Endothelial cell (in vitro differentiated cells): ENCODE results near the gene BORCS8. TPM values are rescaled to one million over a fixed set of nuclear protein-coding genes. Genes with fewer than 3 reads are reported as not detected.

Source experiments
- DNase-seq: peaks from one replicate; pipeline ENCODE4 v3.0.0; 2021; ENCODE audit warnings: low spot score
- H3K27ac Mint-ChIP-seq: one replicate; pipeline ENCODE4 v1.8.0; 2021; ENCODE audit warnings: mixed read lengths, inconsistent platforms; ENCODE audit not compliant: unreplicated experiment
- H3K27me3 Mint-ChIP-seq: one replicate; pipeline ENCODE4 v1.8.0; 2021; ENCODE audit warnings: mild to moderate bottlenecking, moderate library complexity, mixed read lengths, inconsistent platforms; ENCODE audit not compliant: unreplicated experiment
- H3K36me3 Mint-ChIP-seq: one replicate; pipeline ENCODE4 v1.8.0; 2021; ENCODE audit warnings: mild to moderate bottlenecking, low read depth, mixed read lengths, inconsistent platforms; ENCODE audit not compliant: unreplicated experiment
- H3K4me1 Mint-ChIP-seq: one replicate; pipeline ENCODE4 v1.8.0; 2021; ENCODE audit warnings: mild to moderate bottlenecking, mixed read lengths, inconsistent platforms; ENCODE audit not compliant: unreplicated experiment
- H3K4me3 Mint-ChIP-seq: one replicate; pipeline ENCODE4 v1.8.0; 2021; ENCODE audit warnings: mild to moderate bottlenecking, mixed read lengths, inconsistent platforms; ENCODE audit not compliant: unreplicated experiment
- H3K9me3 Mint-ChIP-seq: one replicate; pipeline ENCODE4 v1.8.0; 2021; ENCODE audit warnings: mixed read lengths, inconsistent platforms; ENCODE audit not compliant: unreplicated experiment
- total RNA-seq: library from RNA; stranded (reverse); fragmentation: NEBNext Ultra II Directional; extraction: Animal tissue kit (Norgen Biotek cat#: 25700); gene quantifications from one replicate; pipeline ENCODE4 v1.2.1, GENCODE V29; 2021; ENCODE audit not compliant: unreplicated experiment
- TF ChIP-seq, protein P1 (sequence below): fragments of 200-600 bp; sonication (generic); IDR thresholded peaks from one replicate; pipeline ENCODE4 v1.5.0; 2021; ENCODE audit warnings: antibody characterized with exemption; ENCODE audit not compliant: unreplicated experiment

The BORCS8 gene
- total RNA-seq, 1 donor from 2014 or later, result 31.3 TPM

DNA sequence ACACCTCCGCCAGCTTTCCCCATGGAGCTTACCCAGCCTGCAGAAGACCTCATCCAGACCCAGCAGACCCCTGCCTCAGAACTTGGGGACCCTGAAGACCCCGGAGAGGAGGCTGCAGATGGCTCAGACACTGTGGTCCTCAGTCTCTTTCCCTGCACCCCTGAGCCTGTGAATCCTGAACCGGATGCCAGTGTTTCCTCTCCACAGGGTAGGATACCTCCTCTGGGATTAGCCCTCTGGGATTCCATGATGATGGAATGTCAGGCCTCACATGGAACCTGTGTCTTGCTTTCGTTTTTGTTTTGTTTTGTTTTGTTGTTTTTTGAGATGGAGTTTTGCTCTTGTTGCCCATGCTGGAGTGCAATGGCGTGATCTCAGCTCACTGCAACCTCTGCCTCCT lies 2.0 kb upstream of the BORCS8 start:
- Mint-ChIP-seq H3K27me3 (peaks cover 14% of the 10 kb centered on the region), H3K4me3 (peak overlapping the region; percentile 97), H3K9me3 (no peaks in the 10 kb centered on the region), H3K36me3 (peaks cover 21% of the 10 kb centered on the region), H3K4me1 (peaks cover 24% of the 10 kb centered on the region), H3K27ac (peak overlapping the region; percentile 32)
- TF ChIP-seq, protein P1, sequence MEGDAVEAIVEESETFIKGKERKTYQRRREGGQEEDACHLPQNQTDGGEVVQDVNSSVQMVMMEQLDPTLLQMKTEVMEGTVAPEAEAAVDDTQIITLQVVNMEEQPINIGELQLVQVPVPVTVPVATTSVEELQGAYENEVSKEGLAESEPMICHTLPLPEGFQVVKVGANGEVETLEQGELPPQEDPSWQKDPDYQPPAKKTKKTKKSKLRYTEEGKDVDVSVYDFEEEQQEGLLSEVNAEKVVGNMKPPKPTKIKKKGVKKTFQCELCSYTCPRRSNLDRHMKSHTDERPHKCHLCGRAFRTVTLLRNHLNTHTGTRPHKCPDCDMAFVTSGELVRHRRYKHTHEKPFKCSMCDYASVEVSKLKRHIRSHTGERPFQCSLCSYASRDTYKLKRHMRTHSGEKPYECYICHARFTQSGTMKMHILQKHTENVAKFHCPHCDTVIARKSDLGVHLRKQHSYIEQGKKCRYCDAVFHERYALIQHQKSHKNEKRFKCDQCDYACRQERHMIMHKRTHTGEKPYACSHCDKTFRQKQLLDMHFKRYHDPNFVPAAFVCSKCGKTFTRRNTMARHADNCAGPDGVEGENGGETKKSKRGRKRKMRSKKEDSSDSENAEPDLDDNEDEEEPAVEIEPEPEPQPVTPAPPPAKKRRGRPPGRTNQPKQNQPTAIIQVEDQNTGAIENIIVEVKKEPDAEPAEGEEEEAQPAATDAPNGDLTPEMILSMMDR, result no peak
- no peak for DNase-seq

DNA sequence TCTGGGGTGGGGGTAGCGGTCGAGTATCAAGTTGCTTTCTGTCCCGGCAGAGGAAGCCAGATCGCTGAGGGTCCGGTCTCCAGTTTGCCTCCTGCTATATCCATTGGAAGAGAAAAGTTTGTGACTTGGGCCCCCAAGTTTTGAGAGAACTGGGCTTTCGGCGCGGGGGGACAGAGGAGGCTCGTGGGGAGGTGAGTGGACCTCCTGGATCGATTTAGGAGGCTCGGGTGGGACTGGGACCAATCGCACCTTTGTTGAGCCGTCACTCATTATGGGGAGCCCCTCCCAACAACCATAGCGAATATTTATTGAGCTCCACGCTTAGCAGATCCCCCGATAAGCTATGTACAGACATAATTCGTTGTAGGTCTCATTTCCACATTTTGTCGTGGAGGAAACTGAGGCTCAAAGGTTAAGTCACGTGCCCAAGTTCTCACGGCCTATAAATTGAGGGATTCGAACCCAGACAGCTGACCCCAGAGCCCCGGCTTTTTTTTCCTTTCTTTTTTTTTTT lies 1.0 kb upstream of the BORCS8 start:
- Mint-ChIP-seq H3K9me3 (no peaks in the 10 kb centered on the region), H3K4me1 (peaks cover 24% of the 10 kb centered on the region), H3K27ac (peak overlapping the region; percentile 94), H3K27me3 (peaks cover 14% of the 10 kb centered on the region), H3K36me3 (peaks cover 14% of the 10 kb centered on the region), H3K4me3 (peak overlapping the region; percentile 97)
- TF ChIP-seq, protein P1, result no peak
- DNase-seq, result no peak

DNA sequence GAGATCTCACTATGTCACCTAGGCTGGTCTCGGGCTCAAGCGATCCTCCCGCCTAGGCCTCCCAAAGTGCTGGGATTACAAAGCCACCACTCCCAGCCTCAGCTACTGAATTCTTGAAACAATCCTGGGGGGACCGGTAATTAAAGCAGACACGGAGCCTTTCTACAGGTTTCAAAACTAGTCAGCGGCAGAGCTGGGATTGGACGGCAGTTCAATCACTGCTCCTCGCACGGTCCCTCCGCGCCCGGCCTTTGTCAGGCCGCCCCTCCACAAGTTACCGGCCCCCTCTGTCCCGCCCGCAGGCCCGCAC lies 229 bp downstream of the BORCS8 start:
- H3K4me3 Mint-ChIP-seq, result peak overlapping the region; percentile 97
- no peak for DNase-seq
- H3K4me1 Mint-ChIP-seq, result peaks cover 24% of the 10 kb centered on the region
- peaks cover 10% of the 10 kb centered on the region for H3K36me3 Mint-ChIP-seq
- peaks cover 14% of the 10 kb centered on the region for H3K27me3 Mint-ChIP-seq
- peak overlapping the region; percentile 97 for H3K27ac Mint-ChIP-seq
- no peaks in the 10 kb centered on the region for H3K9me3 Mint-ChIP-seq
- TF ChIP-seq, protein P1, result no peak

DNA sequence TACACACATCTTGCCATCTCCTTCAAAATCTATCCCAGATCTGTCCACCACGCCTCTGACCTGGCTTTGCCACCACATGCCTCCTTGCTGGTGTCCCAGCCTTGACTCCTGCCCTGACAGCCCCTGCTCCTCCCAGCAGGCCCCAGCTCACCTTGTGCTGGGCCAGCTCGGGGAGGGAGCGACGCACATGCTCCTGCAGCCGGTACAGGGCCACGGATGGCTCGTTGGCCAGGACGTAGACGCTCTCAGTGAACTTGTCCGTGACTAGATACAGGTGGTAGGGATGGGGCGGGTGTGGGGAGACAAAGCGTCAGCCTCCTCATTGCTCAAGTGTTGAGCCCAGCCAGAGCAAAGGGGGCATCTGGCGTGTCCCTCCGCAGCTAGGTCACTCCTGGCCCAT lies 5.2 kb downstream of the BORCS8 start:
- Mint-ChIP-seq H3K36me3 (peaks cover 23% of the 10 kb centered on the region), H3K27ac (no peak overlapping the region), H3K27me3 (peaks cover 14% of the 10 kb centered on the region), H3K9me3 (no peaks in the 10 kb centered on the region), H3K4me1 (peaks cover 11% of the 10 kb centered on the region), H3K4me3 (no peak overlapping the region)
- DNase-seq, result no peak
- TF ChIP-seq, protein P1, result no peak

DNA sequence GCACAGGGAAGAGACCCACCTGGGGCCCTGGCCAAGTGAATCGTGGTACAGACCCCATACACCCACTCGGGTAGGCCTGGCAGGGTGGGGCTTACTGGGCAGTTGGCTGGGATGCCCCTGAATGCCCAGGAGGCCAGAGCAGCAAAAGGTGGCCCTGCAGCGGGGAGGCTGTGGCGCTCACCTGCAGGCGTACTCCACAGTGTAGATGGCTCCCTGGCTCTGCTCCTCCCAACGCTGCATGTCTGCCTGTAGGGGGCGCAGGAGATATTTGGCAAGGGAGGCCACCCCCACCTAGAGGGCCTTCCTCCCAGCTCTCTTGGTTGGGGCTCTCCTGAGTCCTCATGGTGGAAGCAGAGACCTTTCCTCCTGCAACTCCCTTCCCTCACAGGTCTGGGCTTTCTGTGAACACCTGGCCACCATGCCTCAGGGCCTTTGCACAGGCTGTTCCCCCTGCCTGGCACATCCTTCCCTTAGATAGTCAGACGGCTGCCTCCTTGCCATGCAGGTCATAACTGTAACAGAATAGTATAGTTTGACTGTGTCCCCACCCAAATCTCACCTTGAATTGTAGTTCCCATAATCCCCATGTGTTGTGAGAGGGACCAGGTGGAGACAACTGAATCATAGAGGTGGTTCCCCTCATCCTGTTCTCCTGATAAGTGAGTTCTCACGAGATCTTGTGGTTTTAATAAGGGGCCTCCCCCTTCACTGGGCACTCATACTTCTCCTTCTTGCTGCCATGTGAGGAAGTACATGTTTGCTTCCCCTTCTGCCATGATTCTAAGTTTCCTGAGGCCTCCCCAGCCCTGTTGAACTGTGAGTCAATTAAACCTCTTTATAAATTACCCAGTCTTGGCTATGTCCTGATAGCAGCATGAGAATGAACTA lies 5.9 kb downstream of the BORCS8 start:
- Mint-ChIP-seq H3K4me3 (no peak overlapping the region), H3K36me3 (peaks cover 28% of the 10 kb centered on the region), H3K4me1 (peaks cover 5% of the 10 kb centered on the region), H3K27ac (no peak overlapping the region), H3K27me3 (peaks cover 11% of the 10 kb centered on the region), H3K9me3 (no peaks in the 10 kb centered on the region)
- peak; percentile 70 for DNase-seq
- TF ChIP-seq, protein P1, result peak; percentile 83
